ENCODE results near the gene SLC66A1.

SLC66A1 gene

DNA sequence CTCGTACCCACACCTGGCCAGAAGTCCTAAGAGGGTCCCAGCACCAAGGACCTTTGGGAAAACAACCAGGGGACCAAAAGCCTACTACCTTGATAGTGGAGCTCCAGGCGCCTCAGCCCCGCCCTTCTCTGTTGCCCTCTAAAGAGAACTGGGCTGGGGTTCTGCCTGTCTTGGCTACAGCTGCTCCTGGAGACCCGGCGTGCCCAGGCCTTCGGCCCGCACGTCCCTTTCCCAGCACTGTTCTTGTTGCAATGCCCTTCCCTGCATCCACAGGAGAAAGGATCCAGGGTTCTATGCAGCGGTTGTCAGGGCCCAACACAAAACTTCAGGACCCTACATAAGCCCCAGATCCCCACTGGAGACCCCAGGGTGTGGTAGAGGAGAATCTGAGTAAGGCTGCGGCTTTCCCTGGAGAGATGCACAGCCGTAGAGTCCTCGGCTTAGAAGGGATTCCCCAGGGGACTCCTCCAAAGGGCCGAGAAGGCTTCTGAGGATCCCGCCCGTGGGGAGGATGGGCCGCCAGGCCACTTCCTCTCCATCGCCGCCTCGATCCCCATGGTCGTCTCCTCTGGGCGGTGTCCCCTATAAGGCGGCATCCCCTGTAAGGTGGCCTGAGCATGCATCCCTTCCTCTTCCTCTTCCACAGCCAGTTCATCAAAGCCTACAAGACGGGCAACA lies 12.0 kb downstream of the SLC66A1 start:
- H4K20me1 ChIP-seq (ENCODE audit: insufficient read depth, low read length, poor library complexity, severe bottlenecking), result no peaks in the 10 kb centered on the region
- no peaks in the 10 kb centered on the region; the same call in 1 of the 2 replicates for H3K36me3 ChIP-seq (ENCODE audit: insufficient read depth, low read length)
- H3K4me2 ChIP-seq (ENCODE audit: low read depth, low read length, poor library complexity, severe bottlenecking), result no peak overlapping the region

DNA sequence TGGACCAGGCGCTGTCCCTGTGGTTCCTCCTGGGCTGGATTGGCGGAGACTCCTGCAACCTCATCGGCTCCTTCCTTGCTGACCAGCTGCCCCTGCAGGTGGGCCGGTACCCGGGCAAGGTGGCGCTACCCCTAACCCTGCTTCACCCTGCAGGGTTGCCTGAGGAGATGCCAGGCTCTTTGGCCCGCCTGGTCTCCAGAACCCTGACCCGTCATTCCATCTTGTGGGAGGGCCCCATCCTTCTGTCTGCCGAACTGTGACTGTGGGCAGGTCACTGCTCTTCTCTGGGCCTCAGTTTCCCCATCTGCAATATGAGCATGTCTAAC lies 12.5 kb downstream of the SLC66A1 start:
- H3K79me2 ChIP-seq (ENCODE audit: insufficient read depth, low read length), result no peaks in the 10 kb centered on the region
- H3F3A ChIP-seq (ENCODE audit: low read depth), result no peaks in the 10 kb centered on the region
- H3K9me2 ChIP-seq (replicated peaks; ENCODE audit: low read depth, low read length), result no peaks in the 10 kb centered on the region
- no peak overlapping the region for H3K4me2 ChIP-seq (ENCODE audit: low read depth, low read length, poor library complexity, severe bottlenecking)
- no peak for TF ChIP-seq EZH2phosphoT487 (IDR thresholded peaks at IDR 0.05; ENCODE audit: borderline replicate concordance)
- TF ChIP-seq, protein P1, sequence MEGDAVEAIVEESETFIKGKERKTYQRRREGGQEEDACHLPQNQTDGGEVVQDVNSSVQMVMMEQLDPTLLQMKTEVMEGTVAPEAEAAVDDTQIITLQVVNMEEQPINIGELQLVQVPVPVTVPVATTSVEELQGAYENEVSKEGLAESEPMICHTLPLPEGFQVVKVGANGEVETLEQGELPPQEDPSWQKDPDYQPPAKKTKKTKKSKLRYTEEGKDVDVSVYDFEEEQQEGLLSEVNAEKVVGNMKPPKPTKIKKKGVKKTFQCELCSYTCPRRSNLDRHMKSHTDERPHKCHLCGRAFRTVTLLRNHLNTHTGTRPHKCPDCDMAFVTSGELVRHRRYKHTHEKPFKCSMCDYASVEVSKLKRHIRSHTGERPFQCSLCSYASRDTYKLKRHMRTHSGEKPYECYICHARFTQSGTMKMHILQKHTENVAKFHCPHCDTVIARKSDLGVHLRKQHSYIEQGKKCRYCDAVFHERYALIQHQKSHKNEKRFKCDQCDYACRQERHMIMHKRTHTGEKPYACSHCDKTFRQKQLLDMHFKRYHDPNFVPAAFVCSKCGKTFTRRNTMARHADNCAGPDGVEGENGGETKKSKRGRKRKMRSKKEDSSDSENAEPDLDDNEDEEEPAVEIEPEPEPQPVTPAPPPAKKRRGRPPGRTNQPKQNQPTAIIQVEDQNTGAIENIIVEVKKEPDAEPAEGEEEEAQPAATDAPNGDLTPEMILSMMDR (conservative IDR thresholded peaks at IDR 0.05; ENCODE audit: low read length), result no peak
- H3K9me3 ChIP-seq (ENCODE audit: insufficient read depth, low read depth, low read length), result no peaks in the 10 kb centered on the region
- H3K4me1 ChIP-seq (ENCODE audit: insufficient read depth, low read length, poor library complexity, severe bottlenecking), result no peaks in the 10 kb centered on the region
- H3K4me3 ChIP-seq (ENCODE audit: low read length, poor library complexity, severe bottlenecking), result no peak overlapping the region
- no peak overlapping the region for H2AFZ ChIP-seq (ENCODE audit: low read length)
- H3K9ac ChIP-seq (ENCODE audit: low read depth, low read length, poor library complexity, severe bottlenecking), result no peak overlapping the region
- H4K20me1 ChIP-seq (ENCODE audit: insufficient read depth, low read length, poor library complexity, severe bottlenecking), result no peaks in the 10 kb centered on the region
- H3K27me3 ChIP-seq (ENCODE audit: insufficient read depth, low read length, poor library complexity, severe bottlenecking), result no peaks in the 10 kb centered on the region
- H3K36me3 ChIP-seq (ENCODE audit: insufficient read depth, low read length), result no peaks in the 10 kb centered on the region; the same call in 1 of the 2 replicates

More for the DNA sequence above, 12.0 kb downstream of the SLC66A1 start:
- no peaks in the 10 kb centered on the region for H3K9me2 ChIP-seq (replicated peaks; ENCODE audit: low read depth, low read length)
- H2AFZ ChIP-seq (ENCODE audit: low read length), result no peak overlapping the region
- no peak overlapping the region for H3K9ac ChIP-seq (ENCODE audit: low read depth, low read length, poor library complexity, severe bottlenecking)
- H3K27me3 ChIP-seq (ENCODE audit: insufficient read depth, low read length, poor library complexity, severe bottlenecking), result no peaks in the 10 kb centered on the region
- no peaks in the 10 kb centered on the region for H3K4me1 ChIP-seq (ENCODE audit: insufficient read depth, low read length, poor library complexity, severe bottlenecking)
- H3K79me2 ChIP-seq (ENCODE audit: insufficient read depth, low read length), result no peaks in the 10 kb centered on the region
- H3F3A ChIP-seq (ENCODE audit: low read depth), result no peaks in the 10 kb centered on the region
- no peak overlapping the region for H3K4me3 ChIP-seq (ENCODE audit: low read length, poor library complexity, severe bottlenecking)
- TF ChIP-seq, protein P1 (conservative IDR thresholded peaks at IDR 0.05; ENCODE audit: low read length), result no peak
- TF ChIP-seq EZH2phosphoT487 (IDR thresholded peaks at IDR 0.05; ENCODE audit: borderline replicate concordance), result no peak
- H3K9me3 ChIP-seq (ENCODE audit: insufficient read depth, low read depth, low read length), result no peaks in the 10 kb centered on the region

DNA sequence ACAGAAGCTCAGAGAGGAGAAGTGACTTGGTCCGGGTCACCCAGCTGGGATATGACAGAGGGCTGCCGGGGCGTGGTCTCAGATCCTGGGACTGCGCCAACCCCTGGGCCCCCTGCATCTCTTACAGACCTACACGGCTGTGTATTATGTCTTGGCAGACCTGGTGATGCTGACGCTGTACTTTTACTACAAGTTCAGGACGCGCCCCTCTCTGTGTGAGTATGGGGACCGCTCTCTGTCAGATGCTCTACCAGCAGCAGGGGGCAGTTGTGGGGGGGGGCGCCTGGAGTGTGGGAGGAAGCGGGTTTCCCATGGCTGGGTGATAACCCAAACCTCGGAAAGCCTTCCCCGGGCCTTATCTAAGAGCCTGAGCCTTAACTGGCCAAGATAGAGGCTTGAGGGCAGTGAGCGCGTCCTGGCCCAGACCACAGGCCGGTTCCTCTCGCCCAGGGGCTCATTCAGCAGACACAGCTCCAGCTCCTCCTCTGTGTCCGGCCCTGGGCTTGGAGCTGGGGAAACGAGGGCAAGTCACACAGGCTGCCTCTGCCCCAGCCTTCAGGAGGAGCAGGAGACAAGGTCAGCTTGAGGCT lies 13.3 kb downstream of the SLC66A1 start:
- TF ChIP-seq, protein P1 (conservative IDR thresholded peaks at IDR 0.05; ENCODE audit: low read length), result no peak
- TF ChIP-seq EZH2phosphoT487 (IDR thresholded peaks at IDR 0.05; ENCODE audit: borderline replicate concordance), result no peak
- no peaks in the 10 kb centered on the region; the same call in 1 of the 2 replicates for H3K36me3 ChIP-seq (ENCODE audit: insufficient read depth, low read length)

More for the DNA sequence above, 13.3 kb downstream of the SLC66A1 start:
- H3K27me3 ChIP-seq (ENCODE audit: insufficient read depth, low read length, poor library complexity, severe bottlenecking), result no peaks in the 10 kb centered on the region
- H3K4me2 ChIP-seq (ENCODE audit: low read depth, low read length, poor library complexity, severe bottlenecking), result no peak overlapping the region
- H3K9me3 ChIP-seq (ENCODE audit: insufficient read depth, low read depth, low read length), result no peaks in the 10 kb centered on the region
- H3F3A ChIP-seq (ENCODE audit: low read depth), result no peaks in the 10 kb centered on the region
- H3K4me1 ChIP-seq (ENCODE audit: insufficient read depth, low read length, poor library complexity, severe bottlenecking), result no peaks in the 10 kb centered on the region
- H3K9ac ChIP-seq (ENCODE audit: low read depth, low read length, poor library complexity, severe bottlenecking), result no peak overlapping the region
- H3K4me3 ChIP-seq (ENCODE audit: low read length, poor library complexity, severe bottlenecking), result no peak overlapping the region
- no peaks in the 10 kb centered on the region for H3K79me2 ChIP-seq (ENCODE audit: insufficient read depth, low read length)
- no peaks in the 10 kb centered on the region for H3K9me2 ChIP-seq (replicated peaks; ENCODE audit: low read depth, low read length)
- no peaks in the 10 kb centered on the region for H4K20me1 ChIP-seq (ENCODE audit: insufficient read depth, low read length, poor library complexity, severe bottlenecking)
- H2AFZ ChIP-seq (ENCODE audit: low read length), result no peak overlapping the region

Data from Loucy (cell line).